Heart right ventricle (tissue), 16 donors: ENCODE results near the gene DISP3. TPM values are rescaled to one million over a fixed set of nuclear protein-coding genes. Genes with fewer than 3 reads are reported as not detected.
A peak's percentile ranks its signal among the peaks of the same experiment; 100 is the strongest.

Experiments used
- ATAC-seq, 8 donors: fragments of 200-7000 bp; cut with Tn5 transposase; one replicate each; pipeline ENCODE4 v1.9.1; 2020; ENCODE audit warnings: mild to moderate bottlenecking in 8 of 8, moderate library complexity in 8 of 8, moderate number of reproducible peaks in 1 of 8
- DNase-seq, 2 donors: peaks; one replicate each; pipeline ENCODE4 v3.0.0-alpha.2; 2020
- H3K27ac ChIP-seq, 10 donors: fragments of 200-600 bp; sonication (generic) in 2 of 10; one replicate each; pipeline versions ENCODE4 v1.5.0 to v1.8.0; 2020 to 2022; ENCODE audit warnings: mild to moderate bottlenecking in 3 of 10
- H3K27me3 ChIP-seq, 7 donors: fragments of 200-600 bp; one replicate each; pipeline ENCODE4 v1.8.0; 2021 to 2022; ENCODE audit warnings: mild to moderate bottlenecking in 2 of 7
- H3K36me3 ChIP-seq, 9 donors: fragments of 200-600 bp; sonication (generic) in 1 of 9; one replicate each; pipeline versions ENCODE4 v1.5.0 to v1.8.0; 2020 to 2022; ENCODE audit warnings: mild to moderate bottlenecking in 2 of 9
- H3K4me1 ChIP-seq, 9 donors: fragments of 200-600 bp; sonication (generic) in 1 of 9; one replicate each; pipeline versions ENCODE4 v1.5.0 to v1.8.0; 2020 to 2022; ENCODE audit warnings: mild to moderate bottlenecking in 4 of 9
- H3K4me3 ChIP-seq, 10 donors: fragments of 200-600 bp; sonication (generic) in 2 of 10; one replicate each; pipeline versions ENCODE4 v1.5.0 to v1.8.0; 2020 to 2022; ENCODE audit warnings: mild to moderate bottlenecking in 7 of 10, moderate library complexity in 2 of 10
- H3K9me3 ChIP-seq, 11 donors: fragments of 200-600 bp in 10 of 11; sonication (generic) in 2 of 11; one replicate each; pipeline versions ENCODE4 v1.5.0 to v1.8.0; 2013 to 2022; ENCODE audit warnings: mild to moderate bottlenecking in 2 of 11, control low read depth in 1 of 11, moderate library complexity in 1 of 11
- WGBS, 2 donors: extraction: QIAGEN DNeasy Blood & Tissue Kit; methylation state at CpG; one replicate each; pipeline ENCODE4 v1.1.7; 2013; ENCODE audit warnings: inconsistent platforms in 1 of 2; 5-methylcytosine and 5-hydroxymethylcytosine counted together
- intact Hi-C, 10 donors: fragments of 100-400 bp; cut with DNase I; formaldehyde crosslinking; loops; one replicate each; pipeline versions ENCODE4 v1.11.1 to v1.14.2; 2022
- polyA plus RNA-seq, 2 donors: library from polyadenylated mRNA; stranded (reverse); fragments of 200-250 nt; gene quantifications; one replicate each; pipeline ENCODE4 v1.2.3, GENCODE V29; 2013
- total RNA-seq, 10 donors: library from RNA; stranded (reverse); fragmentation: NEBNext Ultra II Directional in 3 of 10; extraction: Animal tissue kit (Norgen Biotek cat#: 25700) in 3 of 10; gene quantifications; one replicate each; pipeline versions ENCODE4 v1.2.1 to v1.2.4, GENCODE V29; 2021 to 2023
- TF ChIP-seq, protein P1 (sequence below), 9 donors: fragments of 200-600 bp; sonication (generic) in 2 of 9; IDR thresholded peaks; one replicate each; pipeline versions ENCODE4 v1.5.0 to v1.8.0; 2021 to 2022; ENCODE audit warnings: antibody characterized with exemption in 9 of 9, mild to moderate bottlenecking in 5 of 9, moderate library complexity in 1 of 9
- donor health status: Arrhythmogenic right ventricular cardiomyopathy.
- donor health status: ischemic (EF 13 %, LVEDD 7.1; RV severe dilation, severe dysfunction).
- donor health status: healthy with polysubstance abuse.
- donor health status: DM: no; HTN: yes; CAD: no.
- donor health status: DM: no; HTN: no; CAD: no.
- donor health status: ischemic (EF 25% LVEDD 6.9; RV normal size, moderate dysfunction).
- donor health status: ischemic (EF 25% LVEDD 5.7; RV mildly dilated, moderate dysfunction).
- donor health status: healthy.
- donor health status: DM: yes; HTN: yes; CAD: no.
- donor health status: Ischemic cardiomyopathy.
- donor health status: ischemic (EF 35%, LVEDD 5.7; RV mildly dilated, moderate dysfunction).
- donor health status: nonischemic (EF 11% LVEDD 7.7; RV severe dilation, severe dysfunction).
- donor health status: DM: yes; HTN: yes; CAD: no.
- donor health status: PGD.
- donor health status: ischemic (EF 29% LVEDD 5.4; RV normal size, mild dysfunction).
- donor health status: nonischemic (EF 23%, LVEDD 6.1; RV moderate dilation, normal function).

DISP3 gene
- total and polyA plus RNA-seq, 12 donors = 0.05 to 0.22 (median 0.13) TPM; not detected in 5

DNA sequence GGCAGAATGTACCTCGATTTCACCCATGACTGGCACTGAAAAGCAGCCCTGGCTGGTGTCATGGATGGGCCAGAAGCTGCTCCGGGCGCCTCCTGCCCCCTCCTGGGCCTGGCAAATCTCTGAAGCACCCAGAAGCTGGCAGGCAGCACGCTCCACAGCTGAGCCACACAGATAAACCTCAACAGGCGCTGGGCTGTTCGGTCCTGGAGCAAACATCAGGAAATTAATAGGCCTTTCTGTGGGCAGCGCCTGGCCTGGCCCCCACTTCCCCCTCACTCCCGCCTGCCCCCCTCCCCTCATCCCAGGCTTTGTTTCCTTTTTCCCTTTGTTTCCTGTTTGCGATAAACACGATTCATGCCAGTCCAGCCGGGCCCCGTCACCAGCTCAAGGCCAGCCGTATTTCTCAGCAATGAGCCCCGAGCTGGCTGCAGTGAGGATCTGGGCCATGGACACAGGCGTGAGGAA is 20.1 kb upstream of the DISP3 start:
- peak; percentile 37 for DNase-seq
- no peak overlapping the region for H3K4me3 ChIP-seq
- TF ChIP-seq, protein P1, sequence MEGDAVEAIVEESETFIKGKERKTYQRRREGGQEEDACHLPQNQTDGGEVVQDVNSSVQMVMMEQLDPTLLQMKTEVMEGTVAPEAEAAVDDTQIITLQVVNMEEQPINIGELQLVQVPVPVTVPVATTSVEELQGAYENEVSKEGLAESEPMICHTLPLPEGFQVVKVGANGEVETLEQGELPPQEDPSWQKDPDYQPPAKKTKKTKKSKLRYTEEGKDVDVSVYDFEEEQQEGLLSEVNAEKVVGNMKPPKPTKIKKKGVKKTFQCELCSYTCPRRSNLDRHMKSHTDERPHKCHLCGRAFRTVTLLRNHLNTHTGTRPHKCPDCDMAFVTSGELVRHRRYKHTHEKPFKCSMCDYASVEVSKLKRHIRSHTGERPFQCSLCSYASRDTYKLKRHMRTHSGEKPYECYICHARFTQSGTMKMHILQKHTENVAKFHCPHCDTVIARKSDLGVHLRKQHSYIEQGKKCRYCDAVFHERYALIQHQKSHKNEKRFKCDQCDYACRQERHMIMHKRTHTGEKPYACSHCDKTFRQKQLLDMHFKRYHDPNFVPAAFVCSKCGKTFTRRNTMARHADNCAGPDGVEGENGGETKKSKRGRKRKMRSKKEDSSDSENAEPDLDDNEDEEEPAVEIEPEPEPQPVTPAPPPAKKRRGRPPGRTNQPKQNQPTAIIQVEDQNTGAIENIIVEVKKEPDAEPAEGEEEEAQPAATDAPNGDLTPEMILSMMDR (IDR thresholded peaks at IDR 0.05) = peak in 3 of 9 donors; percentile 13 to 30 (median 26)
- peaks cover 0 to 81% (median 46%) of the 10 kb centered on the region in 7 donors for H3K27me3 ChIP-seq
- no peaks in the 10 kb centered on the region for H3K36me3 ChIP-seq
- ATAC-seq = peak; percentile 71 to 94 (median 91)
- H3K27ac ChIP-seq = no peak overlapping the region
- H3K4me1 ChIP-seq = peaks cover 0 to 11% (median 0%) of the 10 kb centered on the region in 9 donors
- intact Hi-C loops = no loop called here
- WGBS, 2 donors = 30 to 36% methylated on average over 15 of the region's 15 CpGs
- no peaks in the 10 kb centered on the region for H3K9me3 ChIP-seq

DNA sequence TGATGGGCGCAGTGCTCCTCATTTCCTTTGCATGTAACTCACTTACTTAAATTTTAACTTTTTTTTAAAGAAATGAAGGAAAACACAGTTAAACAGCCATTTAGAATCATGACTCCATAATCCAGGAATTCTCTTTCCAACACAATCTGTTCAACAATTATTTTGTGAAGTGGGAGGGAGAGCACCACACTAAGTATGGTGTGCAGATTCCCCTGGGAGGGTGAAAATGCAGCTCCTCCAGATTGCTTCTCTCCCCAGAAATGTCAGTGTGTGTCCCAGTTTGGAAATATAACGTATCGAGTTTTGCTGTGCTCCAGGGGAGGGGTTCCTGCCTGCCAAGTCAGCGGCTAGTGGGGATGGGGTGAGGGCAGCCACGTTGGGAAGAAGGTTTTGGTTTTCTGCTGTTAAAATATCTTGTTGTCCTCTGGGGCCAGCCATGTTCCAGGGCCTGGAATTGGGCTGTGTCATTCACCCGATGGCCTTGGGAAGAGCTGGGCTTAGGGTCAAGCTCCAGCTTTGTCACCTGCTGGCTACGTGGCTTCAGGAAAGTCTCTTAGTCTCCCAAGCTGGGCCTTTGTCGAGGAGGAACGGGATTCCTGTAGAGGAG is 17.3 kb upstream of the DISP3 start:
- H3K27ac ChIP-seq = no peak overlapping the region
- peaks cover 0 to 11% (median 0%) of the 10 kb centered on the region in 9 donors for H3K4me1 ChIP-seq
- TF ChIP-seq, protein P1 (IDR thresholded peaks at IDR 0.05) = no peak
- DNase-seq (no peak), ATAC-seq (no peak)
- peaks cover 0 to 82% (median 32%) of the 10 kb centered on the region in 7 donors for H3K27me3 ChIP-seq
- no peaks in the 10 kb centered on the region for H3K36me3 ChIP-seq
- no peak overlapping the region for H3K4me3 ChIP-seq
- no peaks in the 10 kb centered on the region for H3K9me3 ChIP-seq
- intact Hi-C loops = loop anchor here in 1 of 10 donors (10.0 kb wide), 1 partner anchor 117 kb away; no protein-coding TSS in a partner anchor
- WGBS, 2 donors = 53 to 56% methylated on average over 9 of the region's 9 CpGs

DNA sequence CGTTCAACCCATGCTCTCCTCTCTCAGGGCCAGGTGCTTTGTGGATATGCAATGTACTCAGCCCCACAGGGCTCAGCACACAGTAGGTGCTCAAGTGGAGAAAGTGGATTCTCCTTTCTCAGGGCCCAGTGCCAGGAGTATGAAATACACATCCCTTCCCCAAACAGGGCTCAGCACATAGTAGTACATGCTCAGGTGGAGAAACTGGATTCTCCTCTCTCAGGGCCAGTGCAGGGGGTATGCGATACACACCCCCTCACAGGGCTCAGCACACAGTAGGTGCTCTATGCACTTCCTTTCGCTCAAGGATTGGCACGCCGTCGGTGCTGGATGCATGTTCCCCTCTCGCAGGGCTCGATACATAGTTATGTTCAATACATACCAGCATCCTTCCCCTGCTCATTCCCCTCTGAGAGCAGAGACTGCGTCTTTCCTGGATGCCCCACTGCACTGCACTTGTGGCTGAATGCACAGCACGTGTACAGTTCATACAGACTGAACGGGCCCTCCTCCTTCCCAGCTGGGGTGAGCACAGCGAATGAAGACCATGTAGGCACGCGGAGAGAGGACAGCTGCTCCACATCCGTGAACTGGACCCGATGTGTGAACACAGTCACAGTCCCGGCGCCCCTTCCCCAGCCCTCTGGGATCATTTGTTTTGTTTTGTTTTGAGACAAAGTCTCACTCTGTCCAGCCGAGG is 16.6 kb upstream of the DISP3 start:
- Histone ChIP-seq H3K9me3 (no peaks in the 10 kb centered on the region), H3K27ac (no peak overlapping the region), H3K27me3 (peaks cover 0 to 83% (median 32%) of the 10 kb centered on the region in 7 donors), H3K36me3 (no peaks in the 10 kb centered on the region), H3K4me1 (peaks cover 0 to 11% (median 0%) of the 10 kb centered on the region in 9 donors), H3K4me3 (no peak overlapping the region)
- 62% methylated on average over 19 of the region's 19 CpGs for WGBS, 2 donors
- intact Hi-C loops = loop anchor here in 1 of 10 donors (10.0 kb wide), 1 partner anchor 118 kb away; no protein-coding TSS in a partner anchor
- DNase-seq (no peak), ATAC-seq (no peak)
- TF ChIP-seq, protein P1 (IDR thresholded peaks at IDR 0.05) = no peak

DNA sequence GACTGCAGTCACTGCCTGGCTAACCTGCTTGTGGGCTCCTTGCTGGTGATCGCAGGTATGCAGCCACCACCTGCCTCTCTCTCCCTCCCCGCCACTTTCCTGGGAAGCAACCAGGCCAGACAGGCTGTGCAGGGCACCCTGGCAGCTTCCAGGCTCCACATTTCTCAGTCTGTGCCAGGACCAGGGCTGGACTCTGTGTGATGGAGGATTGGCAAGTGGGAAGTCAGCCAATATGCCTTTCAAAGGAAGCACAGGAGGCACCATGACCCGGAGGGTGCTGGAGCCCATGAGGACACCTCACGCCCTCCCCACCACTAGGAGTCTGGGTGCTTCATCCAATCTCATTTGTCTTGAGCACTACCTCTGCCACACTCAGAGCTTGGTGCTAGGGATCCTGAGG is 15.8 kb upstream of the DISP3 start:
- intact Hi-C loops = loop anchor here in 1 of 10 donors (10.0 kb wide), 1 partner anchor 118 kb away; no protein-coding TSS in a partner anchor

More for the DNA sequence above, 15.8 kb upstream of the DISP3 start:
- Histone ChIP-seq H3K4me1 (peaks cover 0 to 11% (median 0%) of the 10 kb centered on the region in 9 donors), H3K9me3 (no peaks in the 10 kb centered on the region), H3K27ac (no peak overlapping the region), H3K27me3 (peaks cover 0 to 79% (median 32%) of the 10 kb centered on the region in 7 donors), H3K4me3 (no peak overlapping the region), H3K36me3 (no peaks in the 10 kb centered on the region)
- TF ChIP-seq, protein P1 (IDR thresholded peaks at IDR 0.05) = no peak
- WGBS, 2 donors = 65 to 76% methylated on average over 4 of the region's 4 CpGs
- no peak for ATAC-seq
- DNase-seq = no peak
